HL-60/S4 treated with retinoic acid at 250 ng/mL for 4 days and 3 days (cell line): Measurements from ENCODE around the gene LHFPL6.
"Not testable (repeated sequence)": the region's sequence is repeated elsewhere in the genome, so short reads cannot be mapped to it uniquely, and the experiment has no call there.

Experiments
- in situ Hi-C: fragments of 300-500 bp; cut with MboI; formaldehyde crosslinking; loops from 2 replicates; pipeline ENCODE4 v1.7.0; 2022; ENCODE audit warnings: low sequenced_read_pairs

Gene LHFPL6

DNA sequence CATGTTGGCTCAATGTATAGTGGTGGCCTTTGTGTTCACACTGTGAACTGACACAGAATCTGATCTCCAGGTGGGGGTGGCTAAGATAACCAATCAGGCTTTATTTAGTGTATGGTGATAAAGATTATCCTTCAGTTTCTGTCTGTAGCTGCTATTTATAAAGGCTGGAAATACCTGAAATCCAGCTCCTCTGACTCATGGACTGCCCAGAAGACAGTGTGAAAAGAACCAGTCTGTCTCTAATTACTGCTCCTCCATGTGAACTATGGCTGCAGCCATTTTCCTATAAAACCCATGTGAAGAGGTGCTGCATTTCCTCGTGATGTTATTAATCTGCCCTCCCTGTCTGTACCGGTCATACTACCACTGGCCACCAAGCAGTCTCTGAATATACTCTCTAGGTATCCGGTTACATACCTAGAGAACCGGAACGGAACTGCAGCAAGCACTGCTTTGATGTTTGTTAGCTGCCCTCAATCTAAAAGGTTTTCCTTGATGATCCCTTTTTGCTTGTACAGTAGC is 238.0 kb downstream of the LHFPL6 start:
- in situ Hi-C loops = no loop called here

GRCh38 chr13:39363382-39363772 is 239.6 kb downstream of the LHFPL6 start:
- in situ Hi-C loops = no loop called here

DNA sequence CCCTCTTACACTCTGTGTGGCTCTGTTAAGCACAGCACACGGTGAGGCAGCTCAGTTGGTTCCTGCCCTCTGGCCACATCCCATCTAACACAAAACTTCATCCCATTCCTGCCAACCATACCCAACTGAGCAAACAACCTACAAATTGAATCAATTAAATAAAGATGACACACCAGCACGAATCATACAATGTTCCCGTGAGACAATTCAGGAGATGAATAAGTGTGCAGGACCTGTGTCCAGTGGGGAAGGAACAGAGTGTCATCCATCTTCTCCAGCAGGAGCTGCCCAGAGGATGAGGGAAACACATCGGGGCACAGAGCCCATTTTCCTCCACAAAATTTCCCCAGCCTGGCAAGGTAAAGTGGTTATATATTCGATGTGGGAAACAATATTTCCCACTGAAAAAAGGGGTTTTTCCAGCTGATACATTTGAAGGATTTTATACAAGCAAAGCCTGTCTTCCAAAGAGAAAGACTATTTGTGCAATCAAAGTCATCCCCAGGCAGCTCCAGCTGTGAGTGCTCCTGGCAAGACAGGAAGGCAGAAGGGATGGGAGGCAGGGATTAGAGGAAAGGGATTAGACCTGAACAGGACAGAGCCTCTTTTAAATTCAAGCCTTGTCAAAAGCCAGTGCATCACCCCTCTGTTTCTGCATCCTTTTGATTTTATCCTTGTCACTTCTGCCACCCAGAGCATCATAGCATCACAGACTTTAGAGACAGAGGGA is 240.2 kb downstream of the LHFPL6 start:
- in situ Hi-C loops = no loop called here

DNA sequence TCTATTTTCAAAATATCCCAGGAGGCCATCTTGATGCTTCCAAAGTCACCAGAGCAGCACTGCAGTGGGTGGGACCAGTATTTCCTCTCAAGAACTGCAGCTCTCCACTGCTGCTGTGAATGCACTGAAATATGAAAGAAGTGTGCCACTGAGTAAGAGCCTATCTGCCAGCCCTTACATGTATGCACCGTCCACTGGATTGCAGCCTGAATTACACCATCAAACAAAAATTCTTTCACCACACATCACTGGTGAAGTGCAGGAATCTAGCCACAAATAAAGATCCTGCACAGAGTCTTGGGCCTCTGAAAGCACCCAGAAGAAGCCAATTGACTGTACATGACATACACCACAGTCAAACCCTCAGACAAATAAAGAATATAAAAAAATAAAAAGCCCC is 249.0 kb downstream of the LHFPL6 start:
- in situ Hi-C loops = no loop called here

DNA sequence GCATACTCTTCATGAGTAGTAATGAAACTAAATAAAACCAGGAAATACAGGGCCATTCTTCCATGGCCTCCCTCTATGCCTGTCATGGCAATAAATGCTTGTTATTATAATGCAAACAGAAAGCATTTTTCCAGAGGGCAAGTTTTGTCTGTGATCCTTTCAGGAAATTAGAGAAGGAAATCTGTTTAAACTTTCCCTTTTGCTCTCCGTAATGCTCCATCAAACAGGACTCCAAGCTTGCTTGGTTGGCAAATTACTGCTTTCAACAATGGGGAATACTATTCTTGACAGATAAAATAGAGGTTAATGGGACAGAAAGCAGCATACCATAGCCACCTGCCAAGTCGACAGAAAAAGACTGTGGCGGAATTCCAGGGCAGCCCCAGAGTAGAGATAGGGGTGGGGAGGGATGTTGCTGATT is 252.5 kb downstream of the LHFPL6 start:
- in situ Hi-C loops = no loop called here

DNA sequence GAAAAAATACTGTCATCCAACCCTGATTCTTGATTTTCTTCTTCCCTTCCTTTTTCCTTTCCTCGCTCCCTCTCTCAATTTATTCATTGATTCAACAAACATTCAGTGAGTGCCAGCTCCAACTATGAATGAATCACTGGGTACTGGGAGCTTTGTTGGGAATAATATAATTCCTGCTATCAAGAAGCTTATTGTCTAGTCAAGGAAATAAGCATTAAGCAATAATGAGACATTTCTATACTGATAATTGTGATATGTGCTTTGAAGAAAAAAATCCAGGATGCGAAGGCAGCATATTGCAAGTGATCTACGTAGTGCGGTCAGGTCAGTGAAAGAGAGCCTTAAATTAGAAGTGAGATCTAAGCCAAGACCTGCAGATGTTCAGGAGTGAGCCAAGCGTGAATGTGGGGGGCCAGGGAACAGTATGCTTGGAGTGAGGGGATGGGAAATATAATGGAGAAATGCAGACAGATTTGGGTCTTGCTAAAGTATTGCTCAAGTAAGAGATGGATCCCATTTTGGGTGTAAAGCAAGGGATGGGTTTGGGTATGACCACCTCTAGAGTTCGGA is 253.5 kb downstream of the LHFPL6 start:
- in situ Hi-C loops = no loop called here

DNA sequence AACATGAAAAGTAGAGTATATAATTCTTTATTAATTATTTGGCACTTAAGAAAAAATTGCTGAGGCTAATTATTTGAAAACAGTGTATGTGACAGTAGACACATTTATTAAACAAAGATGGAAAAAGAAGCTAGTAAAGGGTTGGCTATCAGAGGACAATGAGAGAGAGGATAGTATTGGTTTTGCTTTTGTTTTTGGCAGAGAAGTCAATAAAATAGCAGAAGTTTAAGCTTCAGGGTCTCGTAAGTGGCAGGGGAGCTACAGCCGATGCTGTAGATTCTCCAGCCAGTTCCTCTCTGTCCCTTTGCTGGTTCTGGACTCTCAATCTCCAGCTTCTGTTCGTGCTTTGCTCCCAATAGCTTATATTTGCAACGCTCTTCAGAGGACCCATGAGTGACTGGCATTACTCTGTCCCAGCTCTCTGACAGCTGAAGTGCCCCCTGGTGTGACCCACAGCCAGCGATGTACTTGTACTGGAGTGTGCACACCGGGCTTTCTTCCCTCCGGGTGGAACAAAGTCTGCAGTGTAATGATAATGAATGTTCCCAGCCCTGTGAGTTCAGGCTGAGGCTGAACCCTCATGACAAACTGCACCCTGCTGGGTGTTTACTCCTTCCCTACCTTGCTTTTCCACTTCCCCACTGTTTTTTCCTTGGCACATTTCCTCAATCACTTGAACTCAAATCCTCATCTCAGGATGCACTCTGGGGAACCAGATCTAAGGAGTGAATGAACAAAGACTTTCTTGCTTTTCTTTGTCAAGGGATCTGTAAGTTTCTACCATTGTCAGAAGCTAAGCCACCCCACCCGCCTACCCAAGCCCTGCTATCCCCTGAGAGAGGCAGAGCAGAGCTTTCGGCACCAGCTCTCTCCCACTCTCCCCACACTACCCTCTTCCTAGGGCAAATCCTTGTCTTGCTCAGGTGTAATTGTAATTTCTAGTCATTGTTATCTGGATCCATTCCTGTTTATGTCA is 254.8 kb downstream of the LHFPL6 start:
- in situ Hi-C loops = no loop called here

DNA sequence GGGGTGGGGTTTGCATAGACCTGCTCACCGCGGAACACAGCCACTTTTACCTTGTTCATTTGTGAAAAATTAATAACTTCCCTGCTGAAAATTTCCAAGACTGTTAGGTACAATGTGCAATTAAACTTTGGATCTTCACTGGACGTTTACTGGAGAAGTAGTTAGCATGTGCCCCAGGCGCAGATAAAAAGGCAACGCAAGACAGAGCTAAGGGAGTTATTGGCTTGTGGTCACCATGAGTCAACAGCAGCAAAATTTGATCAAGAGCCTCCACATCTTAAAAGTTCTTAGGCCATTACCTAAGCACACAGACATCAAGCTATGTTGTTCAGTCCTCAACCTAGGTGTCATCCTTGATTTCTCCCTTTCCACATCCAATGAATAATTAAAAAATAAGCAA is 257.0 kb downstream of the LHFPL6 start:
- in situ Hi-C loops = no loop called here

GRCh38 chr13:39341251-39341650 is 261.7 kb downstream of the LHFPL6 start:
- in situ Hi-C loops = no loop called here

GRCh38 chr13:39338114-39338513 is 264.9 kb downstream of the LHFPL6 start:
- in situ Hi-C loops = not testable (repeated sequence)

DNA sequence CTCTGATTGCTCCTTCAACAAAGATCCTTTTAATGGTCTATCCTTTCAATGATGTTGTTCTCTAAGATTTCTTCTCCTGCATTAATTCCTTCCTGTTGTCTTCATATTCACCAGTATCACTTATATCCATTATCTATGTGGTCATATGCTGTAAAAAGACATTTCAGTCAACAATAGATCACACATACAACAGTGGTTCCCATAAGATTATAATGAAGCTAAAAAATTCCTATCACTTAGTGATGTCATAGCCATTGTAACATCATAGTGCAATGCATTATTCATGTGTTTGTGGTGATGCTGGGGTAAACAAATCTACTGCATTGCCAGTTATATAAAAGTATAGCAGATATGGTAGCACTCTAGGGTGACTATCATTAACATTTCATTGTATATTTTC is 266.1 kb downstream of the LHFPL6 start:
- in situ Hi-C loops = no loop called here

- in situ Hi-C loops = no loop called here
Observed at GRCh38 chr13:39336207-39336606, 266.8 kb downstream of the LHFPL6 start.

DNA sequence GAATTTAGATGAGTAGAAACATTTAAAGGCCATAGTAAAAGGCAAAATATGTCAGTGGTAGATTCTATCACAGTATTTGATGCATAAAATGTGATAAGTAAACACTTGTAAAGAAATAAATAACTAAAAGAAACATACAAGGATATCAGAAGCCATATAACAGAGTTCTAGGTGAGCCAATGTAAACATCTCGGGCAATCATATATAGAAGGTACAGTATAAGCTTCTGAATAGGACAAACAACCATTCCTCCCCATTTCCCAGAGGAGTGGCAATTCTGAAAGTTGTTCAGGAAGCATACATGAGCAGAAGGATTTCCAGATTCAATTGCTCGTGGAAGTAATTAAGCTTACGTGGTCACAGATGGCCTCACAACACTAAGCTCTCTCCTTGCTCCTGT is 267.3 kb downstream of the LHFPL6 start:
- in situ Hi-C loops = no loop called here

DNA sequence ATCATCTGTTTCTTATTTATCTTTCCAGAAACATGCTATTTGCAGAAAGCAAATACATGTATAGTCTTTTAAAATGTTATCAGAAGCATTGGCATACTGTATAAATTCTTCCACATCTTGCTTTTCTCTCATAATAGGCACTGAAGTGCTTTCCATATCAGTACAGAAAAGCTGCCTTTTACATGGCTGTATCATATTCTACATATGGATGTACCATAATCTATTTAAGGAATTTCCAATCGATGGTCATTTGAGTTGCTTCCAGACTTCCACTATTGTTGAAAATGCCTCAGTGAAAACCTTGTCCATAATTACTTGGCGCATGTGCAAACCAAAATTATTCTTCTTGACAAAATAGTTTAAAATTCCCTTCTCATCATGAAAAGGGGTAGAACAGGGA is 272.5 kb downstream of the LHFPL6 start:
- in situ Hi-C loops = no loop called here

DNA sequence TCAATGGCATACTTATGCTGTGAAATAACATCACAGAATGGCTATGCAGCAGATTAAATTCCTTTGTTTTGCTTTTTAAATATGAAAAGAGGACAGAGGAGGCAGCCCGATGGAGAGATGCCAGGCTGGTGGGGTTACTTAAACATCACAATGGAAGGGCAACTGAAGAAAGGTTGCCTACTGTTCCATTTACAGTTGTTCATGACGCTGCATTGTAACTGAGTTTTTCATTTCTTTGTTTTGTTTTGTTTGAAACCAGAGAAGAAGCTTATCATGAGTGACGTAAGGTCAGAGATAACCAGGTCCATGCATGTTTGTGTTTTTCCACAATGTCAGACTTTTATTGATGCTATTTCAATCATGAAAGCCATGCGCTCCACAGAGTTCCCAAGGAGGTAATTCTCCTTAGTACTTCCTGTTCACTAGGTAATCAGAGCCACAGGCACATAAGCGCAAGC is 273.8 kb downstream of the LHFPL6 start:
- in situ Hi-C loops = no loop called here

DNA sequence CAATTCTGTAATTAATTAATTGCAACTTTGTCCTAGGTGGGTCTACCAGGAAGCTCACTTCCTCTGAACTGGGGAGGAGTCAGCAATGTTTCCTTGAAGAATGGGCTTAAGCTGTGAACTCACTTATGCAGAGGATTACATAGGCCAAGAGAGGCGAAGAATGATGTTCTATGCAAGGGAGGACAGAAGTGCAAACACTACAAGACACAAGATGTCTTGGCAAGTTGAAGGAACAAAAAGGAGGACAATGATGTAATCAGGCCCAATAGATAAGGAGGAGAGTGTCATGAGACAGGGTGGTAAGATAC is 275.9 kb downstream of the LHFPL6 start:
- in situ Hi-C loops = no loop called here

GRCh38 chr13:39326469-39327171 is 276.4 kb downstream of the LHFPL6 start:
- in situ Hi-C loops = no loop called here

DNA sequence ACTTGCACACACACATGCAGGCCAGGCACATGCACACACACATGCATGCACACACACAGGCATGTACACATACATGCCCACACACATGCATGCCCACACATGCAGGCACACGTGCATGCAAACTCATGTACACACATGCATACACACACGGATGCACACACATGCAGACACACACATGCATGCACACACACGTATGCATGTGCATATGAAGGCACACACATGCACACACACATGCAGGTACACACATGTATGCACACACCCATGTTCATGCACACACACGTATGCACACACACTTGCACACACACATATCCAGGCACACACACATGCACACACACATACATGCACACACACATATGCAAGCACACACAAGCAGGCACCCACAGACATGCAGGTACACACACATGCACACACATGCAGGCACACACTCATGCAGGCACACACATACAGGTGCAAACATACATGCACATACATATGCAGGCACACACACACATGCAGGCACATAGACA is 278.1 kb downstream of the LHFPL6 start:
- in situ Hi-C loops = no loop called here

DNA sequence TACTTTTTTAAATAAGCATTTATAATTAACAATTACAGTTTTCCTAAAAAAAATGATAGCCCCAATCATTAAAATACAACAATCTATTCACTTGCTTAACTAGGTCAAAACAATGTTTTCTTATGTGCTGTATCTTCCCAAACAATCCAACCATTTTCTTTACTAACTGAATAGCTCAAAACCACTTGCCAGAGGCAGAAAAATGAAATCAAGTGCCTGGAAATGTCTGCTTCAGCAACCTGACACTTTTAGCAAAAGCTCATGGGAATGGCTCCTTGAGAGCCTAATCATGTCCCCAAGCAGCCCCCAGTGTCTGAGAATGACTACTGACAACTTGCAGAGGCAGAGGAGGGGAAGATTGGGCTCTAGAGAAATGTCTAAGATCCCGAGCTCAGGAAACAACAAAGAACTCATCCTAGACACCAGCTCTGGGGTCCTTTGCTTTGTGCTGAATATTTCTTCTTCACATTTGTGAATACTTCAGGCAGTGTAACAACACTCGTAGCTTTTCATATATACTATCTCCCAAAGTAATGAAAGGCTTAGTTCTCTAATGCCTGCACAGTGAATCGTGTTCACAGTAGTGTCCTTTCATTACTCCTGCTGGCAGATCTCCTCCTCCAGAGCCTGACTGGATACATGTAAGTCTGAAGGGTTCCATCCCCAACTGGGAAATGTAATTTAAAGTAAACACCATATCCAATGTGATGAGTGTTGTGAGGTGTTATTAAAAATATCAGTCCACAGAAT is 280.0 kb downstream of the LHFPL6 start:
- in situ Hi-C loops = no loop called here

GRCh38 chr13:39321574-39321973 is 281.4 kb downstream of the LHFPL6 start:
- in situ Hi-C loops = no loop called here
